ENCODE data around the gene ZCCHC8. TPM values are rescaled to one million over a fixed set of nuclear protein-coding genes. Genes with fewer than 3 reads are reported as not detected.
"Not testable (repeated sequence)": the region's sequence is repeated elsewhere in the genome, so short reads cannot be mapped to it uniquely, and the experiment has no call there.

ZCCHC8 gene
- total and polyA plus RNA-seq, 2 donors (not counting 3 experiments of a cell fraction or from before 2014, with no cell fraction given) = 10.0 to 24.4 TPM

GRCh38 chr12:122489038-122489437 is 11.7 kb downstream of the ZCCHC8 start:
- H3K27ac ChIP-seq (ENCODE audit: insufficient read depth, low read depth, low read length) = no peak overlapping the region
- ChIA-PET POLR2A (no interaction called here), CTCF (interaction anchor here (1.1 to 3.6 kb wide), 3 partner anchors 9 to 89 kb away, joined by 3 to 16 read pairs (median 5); no protein-coding TSS in a partner anchor)
- no peaks in the 10 kb centered on the region for H4K20me1 ChIP-seq (replicated peaks; ENCODE audit: control insufficient read depth, extremely low read depth, insufficient read depth, low read length)
- no peak for FAIRE-seq
- no peak for TF ChIP-seq MYC (IDR thresholded peaks at IDR 0.05; ENCODE audit: low read depth, low read length)
- no peak for TF ChIP-seq EZH2 (IDR thresholded peaks at IDR 0.05; ENCODE audit: borderline replicate concordance, low read depth, low read length, severe bottlenecking)
- TF ChIP-seq POLR2A (IDR thresholded peaks at IDR 0.05; ENCODE audit: low read depth, low read length) = no peak
- H3K79me2 ChIP-seq (ENCODE audit: control insufficient read depth, insufficient read depth, low read length) = no peaks in the 10 kb centered on the region
- H3K4me3 ChIP-seq (replicated peaks in 1 of 3; ENCODE audit: insufficient read depth in 1 of 3, low read depth in 1 of 3, low read length in 3 of 3) = no peak overlapping the region
- H3K9ac ChIP-seq (replicated peaks; ENCODE audit: extremely low read depth, insufficient read depth, low read length) = no peak overlapping the region
- H3K36me3 ChIP-seq (ENCODE audit: control insufficient read depth in 2 of 2, extremely low read depth in 1 of 2, insufficient read depth in 2 of 2, low read length in 2 of 2) = peaks cover 17 to 18% of the 10 kb centered on the region in 2 experiments
- no peaks in the 10 kb centered on the region for H3K9me1 ChIP-seq (replicated peaks; ENCODE audit: control insufficient read depth, extremely low read depth, insufficient read depth, low read length)
- dilution Hi-C loops (cut with MboI; ENCODE audit: extremely low pct_ligation_motif_present, low sequenced_read_pairs) (no loop called here), intact Hi-C loops (cut with micrococcal nuclease) (no loop called here)
- H2AFZ ChIP-seq (ENCODE audit: low read depth, low read length) = no peak overlapping the region
- DNase-seq (ENCODE audit: low read depth, low spot score) = no peak
- no peaks in the 10 kb centered on the region for H3K4me1 ChIP-seq (ENCODE audit: control insufficient read depth, extremely low read depth, insufficient read depth, low read length)
- no TSS peak for BruUV-seq (replicated peaks)
- no peak overlapping the region for H3K4me2 ChIP-seq (ENCODE audit: insufficient read depth, low read length)
- H3K9me3 ChIP-seq (replicated peaks; ENCODE audit: control insufficient read depth, insufficient read depth, low read length) = no peaks in the 10 kb centered on the region
- H3K27me3 ChIP-seq (ENCODE audit: control insufficient read depth in 2 of 2, insufficient read depth in 2 of 2, low read length in 2 of 2) = no peaks in the 10 kb centered on the region

GRCh38 chr12:122487807-122488206 is 12.9 kb downstream of the ZCCHC8 start:
- H3K27me3 ChIP-seq (ENCODE audit: control insufficient read depth in 2 of 2, insufficient read depth in 2 of 2, low read length in 2 of 2); CTCF ChIA-PET; DNase-seq (ENCODE audit: low read depth, low spot score); H3K9me3 ChIP-seq (replicated peaks; ENCODE audit: control insufficient read depth, insufficient read depth, low read length); BruUV-seq (replicated peaks); H3K27ac ChIP-seq (ENCODE audit: insufficient read depth, low read depth, low read length); FAIRE-seq; H3K4me2 ChIP-seq (ENCODE audit: insufficient read depth, low read length); H3K9me1 ChIP-seq (replicated peaks; ENCODE audit: control insufficient read depth, extremely low read depth, insufficient read depth, low read length); H3K79me2 ChIP-seq (ENCODE audit: control insufficient read depth, insufficient read depth, low read length); H3K9ac ChIP-seq (replicated peaks; ENCODE audit: extremely low read depth, insufficient read depth, low read length); H2AFZ ChIP-seq (ENCODE audit: low read depth, low read length); POLR2A ChIA-PET; H4K20me1 ChIP-seq (replicated peaks; ENCODE audit: control insufficient read depth, extremely low read depth, insufficient read depth, low read length); dilution Hi-C loops (cut with MboI; ENCODE audit: extremely low pct_ligation_motif_present, low sequenced_read_pairs); H3K4me1 ChIP-seq (ENCODE audit: control insufficient read depth, extremely low read depth, insufficient read depth, low read length); H3K4me3 ChIP-seq (replicated peaks in 1 of 3; ENCODE audit: insufficient read depth in 1 of 3, low read depth in 1 of 3, low read length in 3 of 3); intact Hi-C loops (cut with micrococcal nuclease): not testable (repeated sequence)
- peaks cover 17 to 24% of the 10 kb centered on the region in 2 experiments for H3K36me3 ChIP-seq (ENCODE audit: control insufficient read depth in 2 of 2, extremely low read depth in 1 of 2, insufficient read depth in 2 of 2, low read length in 2 of 2)
